HG03439 (cell line): ENCODE data around the gene CYGB.
"Not testable (repeated sequence)": the region's sequence is repeated elsewhere in the genome, so short reads cannot be mapped to it uniquely, and the experiment has no call there.

Source experiments
- ATAC-seq: cut with Tn5 transposase; IDR thresholded peaks from one replicate; pipeline ENCODE4 v1.9.1; 2021; ENCODE audit warnings: mild to moderate bottlenecking, moderate library complexity; ENCODE audit not compliant: unreplicated experiment

CYGB gene

GRCh38 chr17:76525513-76525833 is 12.0 kb downstream of the CYGB start:
- not testable (repeated sequence) for ATAC-seq

- no peak for ATAC-seq
Observed at GRCh38 chr17:76524598-76525512, 12.7 kb downstream of the CYGB start.

DNA sequence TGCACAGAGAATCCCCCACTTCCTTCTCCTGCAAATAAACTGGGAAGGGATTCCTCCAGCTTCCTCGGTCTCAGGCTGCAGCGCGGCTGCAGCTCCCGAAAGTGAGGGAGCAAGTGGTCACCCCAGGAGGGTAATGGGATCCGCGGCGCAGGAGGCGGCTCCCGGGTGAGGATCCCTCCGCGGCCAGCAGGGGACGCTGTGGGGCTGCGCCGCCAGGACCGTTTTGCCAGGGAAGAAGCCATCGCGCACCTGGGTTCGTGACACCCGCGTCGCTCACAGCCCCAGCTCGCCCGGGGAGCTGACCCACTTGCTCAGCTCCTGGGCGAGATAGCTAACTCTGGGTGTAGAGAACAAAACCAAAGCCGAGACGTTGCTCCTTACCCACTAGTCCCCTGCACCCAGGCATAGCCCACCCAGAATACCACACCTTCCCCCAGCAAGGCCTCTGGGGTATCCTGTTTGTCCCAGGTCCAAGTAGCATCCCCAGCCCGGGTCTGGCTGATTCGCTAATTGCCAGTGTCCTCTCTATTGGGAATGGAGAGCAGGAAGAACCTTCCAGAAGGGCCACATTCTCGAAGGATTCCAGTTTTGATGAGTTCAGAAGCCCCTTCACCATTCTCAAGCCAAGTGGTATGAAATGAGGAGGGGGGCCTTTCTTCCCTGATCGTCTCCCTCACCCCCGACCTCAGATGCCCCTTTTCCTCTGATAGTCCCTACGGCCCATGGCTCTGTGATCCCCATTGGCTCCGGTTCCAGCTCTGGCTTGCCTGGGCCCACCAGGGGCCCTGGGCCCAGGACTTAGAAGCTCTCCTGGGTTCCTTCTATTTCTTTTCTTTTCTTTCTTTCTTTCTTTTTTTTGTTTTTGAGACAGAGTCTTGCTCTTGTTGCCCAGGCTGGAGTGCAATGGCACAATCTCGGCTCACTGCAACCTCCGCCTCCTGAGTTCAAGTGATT is 14.1 kb downstream of the CYGB start:
- ATAC-seq: peak; percentile 60

- not testable (repeated sequence) for ATAC-seq
Observed at GRCh38 chr17:76521683-76522082, 15.8 kb downstream of the CYGB start.

DNA sequence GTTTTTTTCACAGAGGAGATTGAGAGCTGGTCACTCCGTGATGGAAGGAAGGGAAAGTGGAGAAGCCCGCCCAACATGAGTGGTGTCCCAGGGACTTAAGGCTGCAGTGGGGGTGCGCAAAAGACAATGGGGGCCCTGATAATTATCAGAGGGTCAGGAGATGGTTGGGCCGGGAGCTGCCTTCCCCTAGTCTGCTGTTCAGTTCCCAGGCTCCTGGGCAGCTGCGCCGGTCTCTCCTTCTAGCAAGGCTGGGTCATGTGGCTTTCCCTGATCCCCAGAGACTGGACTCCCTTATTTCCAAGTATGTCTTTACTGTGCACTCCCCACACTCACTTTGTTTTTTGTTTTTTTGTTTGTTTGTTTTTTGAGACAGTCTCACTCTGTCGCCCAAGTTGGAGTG is 16.2 kb downstream of the CYGB start:
- no peak for ATAC-seq

GRCh38 chr17:76519048-76519966 is 18.2 kb downstream of the CYGB start:
- no peak for ATAC-seq

DNA sequence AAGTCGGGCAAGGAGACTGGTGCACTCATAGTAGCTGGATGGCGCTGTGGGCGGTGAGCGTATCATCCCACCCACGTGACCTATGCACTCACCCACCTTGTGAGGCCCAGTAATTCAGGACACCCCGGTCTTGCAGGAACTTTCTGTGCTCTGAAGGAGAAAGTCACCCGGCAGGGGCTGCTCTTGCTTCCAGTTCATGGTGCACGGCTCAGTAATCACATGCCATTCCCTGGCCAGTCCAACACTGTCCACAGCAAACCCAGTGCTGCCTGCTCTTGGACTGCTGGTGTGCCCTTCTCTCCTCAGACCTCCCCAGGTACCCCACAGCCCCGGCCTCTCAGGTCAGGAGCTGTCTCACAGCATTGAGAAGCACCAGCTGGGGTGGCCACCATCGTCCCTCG is 19.9 kb downstream of the CYGB start:
- ATAC-seq: no peak

DNA sequence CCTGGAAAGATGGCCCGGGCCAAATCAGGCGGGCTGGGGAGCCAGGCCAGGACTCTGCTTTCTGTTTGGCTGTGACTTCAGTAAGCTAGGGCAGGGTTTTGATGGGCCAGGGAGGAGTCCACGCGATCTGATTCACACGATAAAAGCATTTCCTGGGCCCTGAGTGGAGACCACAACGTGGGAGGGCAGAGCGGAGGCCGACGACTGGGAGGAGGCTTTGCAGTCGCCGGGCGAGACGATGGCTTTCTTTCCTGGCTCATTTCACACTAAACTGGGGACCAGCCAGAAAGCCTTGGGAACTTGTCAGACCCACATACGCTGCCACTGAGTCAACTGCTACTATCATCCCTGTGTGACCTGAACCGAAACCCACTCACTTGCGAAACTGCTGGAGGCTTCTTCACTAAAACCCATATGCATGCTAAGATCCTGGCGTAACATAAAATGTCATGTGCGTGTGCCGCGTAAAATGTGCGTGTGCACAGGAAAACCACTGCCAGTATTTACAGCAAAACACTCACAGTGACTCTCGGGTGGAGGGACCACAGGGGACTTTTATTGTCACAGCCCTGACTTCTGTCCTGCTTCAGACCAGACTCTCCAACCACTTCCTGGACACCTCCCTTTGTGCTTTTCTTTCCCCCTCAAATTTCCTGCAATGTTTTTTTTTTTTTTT is 22.1 kb downstream of the CYGB start:
- no peak for ATAC-seq

GRCh38 chr17:76514355-76514754 is 23.2 kb downstream of the CYGB start:
- not testable (repeated sequence) for ATAC-seq

GRCh38 chr17:76513306-76513692 is 24.2 kb downstream of the CYGB start:
- no peak for ATAC-seq

DNA sequence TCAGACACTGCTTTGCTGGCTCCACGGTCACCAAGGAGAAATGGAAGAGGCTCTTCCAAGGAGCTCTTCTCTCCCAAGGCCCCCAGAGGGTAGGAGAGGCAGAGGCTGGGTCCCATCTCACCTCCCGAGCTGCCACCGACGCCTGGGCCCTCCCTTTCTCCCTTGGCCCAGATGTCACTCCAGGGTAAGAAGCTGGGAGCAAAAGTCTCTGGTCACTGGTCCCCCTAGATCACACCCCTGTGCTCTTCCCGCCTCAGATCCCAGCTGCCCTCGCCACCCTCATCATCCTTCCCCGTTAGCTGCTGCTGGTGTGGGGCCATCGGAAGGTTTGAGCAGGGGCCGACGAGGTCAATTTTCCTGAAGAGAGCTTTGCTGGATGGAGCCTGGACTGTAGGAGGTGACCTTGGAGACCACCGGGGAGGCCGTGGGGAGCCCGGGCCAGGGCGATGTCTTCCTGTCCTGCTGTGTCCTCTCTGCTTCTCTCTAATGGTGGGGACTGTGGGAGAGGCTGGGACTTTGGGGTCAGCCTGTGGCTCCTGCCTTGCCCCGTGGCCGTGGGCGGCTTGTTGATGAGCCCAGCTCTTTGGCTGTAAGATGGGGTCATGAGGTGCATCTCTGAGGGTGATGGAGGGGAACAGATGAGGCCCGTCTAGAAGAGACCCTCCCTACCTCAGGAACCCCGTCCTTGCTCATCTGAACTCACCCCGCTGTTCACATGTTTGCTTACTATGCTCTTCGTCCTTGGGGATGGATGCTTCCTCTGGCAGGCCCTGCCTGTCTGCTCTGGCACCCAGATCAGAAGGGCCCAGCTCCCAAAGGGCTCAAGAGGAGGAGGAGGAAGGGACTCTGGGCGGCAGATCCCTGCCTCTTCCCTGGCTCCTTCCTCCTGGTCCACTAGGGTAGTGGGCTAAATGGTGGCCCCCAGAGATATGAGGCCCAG is 24.9 kb downstream of the CYGB start:
- no peak for ATAC-seq

DNA sequence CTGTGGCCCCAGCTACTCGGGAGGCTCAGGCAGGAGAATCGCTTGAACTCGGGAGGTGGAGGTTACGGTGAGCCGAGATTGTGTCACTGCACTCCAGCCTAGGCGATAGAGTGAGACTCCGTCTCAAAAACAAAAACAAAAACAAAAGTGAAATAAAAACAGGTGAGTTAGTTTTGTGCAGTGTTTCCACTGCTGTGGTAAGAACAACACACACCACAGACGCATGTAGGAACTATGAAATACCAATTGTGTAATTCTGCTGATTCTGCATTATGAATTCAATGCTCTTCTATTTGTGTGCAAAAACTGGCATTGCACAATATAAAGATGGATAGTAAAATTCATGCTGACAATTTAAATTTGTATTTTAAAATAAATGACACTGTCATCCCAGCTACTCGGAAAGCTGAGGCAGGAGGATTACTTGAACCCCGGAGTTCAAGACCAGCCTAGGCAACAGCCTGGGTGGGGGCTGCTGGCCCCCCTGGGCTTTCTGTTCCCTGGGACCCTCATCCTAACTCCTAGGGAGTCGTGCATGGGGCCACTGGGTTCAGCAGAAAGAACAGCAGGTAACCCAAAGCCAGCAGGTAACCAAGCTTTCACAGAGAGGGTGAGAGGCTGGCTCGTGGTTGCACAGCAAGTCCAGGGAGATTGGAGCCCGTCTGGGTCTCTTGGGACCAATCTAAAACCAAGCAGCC is 25.7 kb downstream of the CYGB start:
- no peak for ATAC-seq

- no peak for ATAC-seq
Observed at GRCh38 chr17:76510831-76511244, 26.7 kb downstream of the CYGB start.

GRCh38 chr17:76508472-76509063 is 28.9 kb downstream of the CYGB start:
- not testable (repeated sequence) for ATAC-seq

DNA sequence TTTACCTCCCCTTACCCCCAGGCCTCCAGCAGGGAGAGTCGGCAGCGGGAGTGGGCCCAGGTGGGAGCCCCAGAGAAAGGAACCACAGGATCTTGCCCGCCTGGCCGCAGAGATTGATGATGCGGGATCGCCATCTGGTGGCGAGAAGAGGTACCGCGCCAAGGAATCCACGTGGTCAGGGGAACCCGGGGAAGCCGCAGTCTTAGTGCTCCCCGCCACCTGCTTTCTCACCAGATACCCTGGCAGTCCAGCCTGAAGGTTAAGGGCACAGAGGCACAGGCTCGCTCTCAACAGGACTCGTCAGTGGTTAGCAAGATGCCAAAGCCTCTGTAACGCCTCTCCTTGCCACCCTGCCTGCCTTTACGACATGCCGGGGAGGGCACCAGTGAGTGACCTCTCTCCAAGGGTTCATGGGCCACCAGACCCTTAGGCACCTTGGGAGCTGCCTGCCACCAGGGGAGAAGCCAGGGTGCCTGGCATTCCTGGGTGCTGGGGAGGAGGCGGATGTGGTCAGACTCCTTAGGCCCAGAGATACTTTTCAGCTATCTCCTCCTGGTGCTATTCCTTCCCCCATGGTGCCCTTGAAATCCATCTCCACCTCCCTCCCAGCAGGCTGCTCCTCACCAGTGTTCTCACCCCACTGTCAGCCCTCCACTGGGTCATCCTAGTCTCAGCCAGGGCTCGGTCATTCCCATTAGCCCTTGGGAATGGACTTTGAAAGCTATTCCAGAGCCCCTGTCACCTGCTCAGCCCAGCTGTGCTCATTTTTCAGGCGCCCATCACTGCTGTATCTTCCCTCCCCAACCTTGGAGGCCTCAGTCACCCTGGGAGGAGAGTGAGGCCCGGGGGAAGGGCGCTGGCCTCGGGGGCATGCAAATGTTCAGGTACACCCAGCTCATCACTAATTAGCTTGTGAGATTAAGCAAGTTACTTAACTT is 30.8 kb downstream of the CYGB start:
- ATAC-seq: no peak

DNA sequence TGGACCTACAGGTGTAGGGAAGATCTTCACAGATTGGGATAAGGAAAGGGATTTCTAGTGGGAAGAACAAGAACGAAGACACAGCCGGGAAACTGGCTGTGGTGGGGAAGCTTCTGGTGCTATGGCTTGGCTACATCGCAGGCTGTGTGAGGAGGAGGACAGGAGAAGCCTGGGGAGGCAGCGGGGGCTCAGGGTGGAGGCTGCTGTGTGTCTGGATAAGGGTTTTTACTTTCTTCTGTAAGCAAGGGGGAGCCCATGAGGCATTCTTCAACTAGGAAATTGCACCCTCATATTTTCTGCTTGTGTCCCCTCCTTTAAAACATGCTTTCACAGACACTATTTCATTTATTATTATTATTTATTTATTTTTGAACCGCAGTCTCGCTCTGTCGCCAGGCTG is 33.4 kb downstream of the CYGB start:
- no peak for ATAC-seq
